ENCODE results near the gene INPP5B.
A peak's percentile ranks its signal among the peaks of the same experiment; 100 is the strongest.
"Not testable (repeated sequence)": the region's sequence is repeated elsewhere in the genome, so short reads cannot be mapped to it uniquely, and the experiment has no call there.

INPP5B gene

DNA sequence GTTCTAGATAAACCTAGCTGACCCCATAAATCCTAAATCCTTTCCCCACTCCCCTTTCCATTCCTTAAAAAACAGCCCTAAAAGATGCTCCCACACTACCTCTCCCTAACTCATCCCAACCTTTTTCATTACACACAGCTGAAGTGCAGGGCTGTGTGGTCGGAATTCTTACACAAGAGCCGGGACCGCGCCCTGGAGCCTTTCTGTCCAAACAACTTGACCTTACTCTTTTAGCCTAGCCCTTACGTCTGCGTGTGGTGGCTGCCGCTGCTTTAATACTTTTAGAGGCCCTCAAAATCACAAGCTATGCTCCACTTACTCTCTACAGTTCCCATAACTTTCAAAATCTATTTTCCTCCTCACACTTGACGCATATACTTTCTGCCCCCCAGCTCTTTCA lies 36.0 kb downstream of the INPP5B start:
- DNase-seq = not testable (repeated sequence)

DNA sequence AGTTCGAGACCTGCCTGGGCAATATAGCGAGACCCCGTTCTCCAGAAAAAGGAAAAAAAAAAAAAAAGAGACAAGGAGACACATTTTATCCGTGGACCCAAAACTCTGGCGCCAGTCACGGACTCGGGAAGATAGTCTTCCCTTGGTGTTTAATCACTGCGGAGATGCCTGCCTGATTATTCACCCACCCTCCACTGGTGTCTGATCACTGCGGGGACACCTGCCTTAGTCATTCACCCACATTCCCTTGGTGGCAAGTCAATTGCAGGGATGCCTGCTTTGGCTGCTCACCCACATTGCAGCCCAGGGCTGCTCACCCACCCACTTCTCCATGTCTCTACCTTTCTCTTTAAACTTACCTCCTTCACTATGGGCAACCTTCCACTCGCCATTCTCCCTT lies 38.3 kb downstream of the INPP5B start:
- DNase-seq = not testable (repeated sequence)

GRCh38 chr1:37907416-37908125 lies 39.3 kb downstream of the INPP5B start:
- not testable (repeated sequence) for DNase-seq

DNA sequence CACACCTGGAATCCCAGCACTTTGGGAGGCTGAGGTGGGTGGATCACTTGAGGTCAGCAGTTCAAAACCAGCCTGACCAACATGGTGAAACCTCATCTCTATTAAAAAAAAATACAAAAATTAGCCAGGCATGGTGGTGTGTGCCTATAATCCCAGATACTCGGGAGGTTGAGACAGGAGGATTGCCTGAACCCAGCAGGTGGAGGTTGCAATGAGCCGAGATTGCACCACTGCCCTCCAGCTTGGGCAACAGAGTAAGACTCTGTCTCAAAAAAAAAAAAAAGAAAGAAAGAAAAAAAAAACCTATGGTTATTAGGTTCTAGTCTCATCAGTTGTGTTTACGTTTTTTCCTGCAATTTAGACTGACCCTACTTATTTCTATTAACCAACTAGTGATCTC lies 40.3 kb downstream of the INPP5B start:
- not testable (repeated sequence) for DNase-seq

DNA sequence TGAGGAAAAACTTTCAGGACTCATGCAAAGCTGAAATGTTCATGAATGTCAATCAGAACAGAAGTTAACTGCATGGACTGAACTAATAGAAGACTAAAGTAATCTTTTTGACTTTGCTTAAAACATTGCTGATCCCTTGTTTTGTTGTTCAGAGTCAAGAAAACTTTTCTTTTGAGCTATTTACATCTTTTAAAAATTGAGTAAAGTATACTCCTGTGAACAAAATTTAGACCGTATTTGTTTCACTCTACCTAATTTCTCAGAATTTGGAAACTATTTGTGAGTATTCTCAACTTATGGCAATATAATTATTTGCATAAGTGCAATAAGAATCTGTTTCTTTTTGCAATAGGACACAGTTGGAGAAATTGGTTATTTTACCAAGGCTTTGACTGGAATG lies 41.1 kb downstream of the INPP5B start:
- DNase-seq = no peak

DNA sequence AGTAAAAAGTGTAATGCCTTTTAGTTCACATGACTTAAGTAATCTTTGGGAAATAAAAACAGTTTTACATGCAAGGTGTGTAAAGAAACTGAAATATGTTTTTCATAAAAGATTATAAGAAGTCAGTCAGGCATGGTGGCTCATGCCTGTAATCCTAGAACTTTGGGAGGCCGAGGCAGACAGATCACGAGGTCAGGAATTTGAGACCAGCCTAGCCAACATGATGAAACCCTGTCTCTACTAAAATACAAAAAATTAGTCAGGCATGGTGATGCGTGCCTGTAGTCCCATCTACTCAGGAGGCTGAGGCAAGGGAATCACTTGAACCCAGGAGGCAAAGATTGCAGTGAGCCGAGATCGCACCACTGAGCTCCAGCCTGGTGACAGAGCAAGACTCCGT lies 42.9 kb downstream of the INPP5B start:
- not testable (repeated sequence) for DNase-seq

- DNase-seq = no peak
Observed at GRCh38 chr1:37902983-37903382, 43.9 kb downstream of the INPP5B start.

DNA sequence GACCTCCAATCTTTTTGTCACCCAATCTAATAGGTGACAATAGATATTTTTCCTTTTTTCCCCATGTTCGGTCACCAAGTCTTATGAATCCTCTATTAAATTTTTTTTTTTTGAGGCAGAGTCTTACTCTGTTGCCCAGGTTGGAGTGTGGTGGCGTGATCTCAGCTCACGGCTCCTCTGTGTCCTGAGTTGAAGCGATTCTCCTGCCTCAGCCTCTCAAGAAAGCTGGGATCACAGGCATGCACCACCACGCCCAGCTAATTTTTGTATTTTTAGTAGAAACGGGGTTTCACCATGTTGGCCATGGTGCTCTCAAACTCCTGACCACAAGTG lies 45.0 kb downstream of the INPP5B start:
- DNase-seq = no peak

GRCh38 chr1:37901191-37901892 lies 45.5 kb downstream of the INPP5B start:
- no peak for DNase-seq

GRCh38 chr1:37897563-37897962 lies 49.3 kb downstream of the INPP5B start:
- DNase-seq = not testable (repeated sequence)

DNA sequence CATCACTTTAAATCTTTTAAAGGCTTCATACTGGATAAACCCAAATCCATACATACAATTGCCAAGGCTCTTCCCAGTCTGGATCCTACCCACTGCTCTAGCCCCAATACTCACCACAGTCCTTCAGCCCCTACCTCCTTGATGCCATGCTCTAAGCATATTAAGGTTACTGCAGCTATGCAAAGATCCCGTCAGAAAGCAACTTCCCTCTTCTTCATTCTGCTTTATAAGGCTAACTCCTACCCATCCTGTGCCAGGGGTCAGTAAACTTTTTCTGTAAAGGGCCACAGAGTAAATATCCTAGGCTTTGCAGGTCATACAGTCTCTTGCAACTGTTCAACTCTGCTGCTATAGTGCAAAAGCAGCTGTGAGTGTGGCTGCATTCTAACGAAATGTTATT lies 53.2 kb downstream of the INPP5B start:
- no peak for DNase-seq

DNA sequence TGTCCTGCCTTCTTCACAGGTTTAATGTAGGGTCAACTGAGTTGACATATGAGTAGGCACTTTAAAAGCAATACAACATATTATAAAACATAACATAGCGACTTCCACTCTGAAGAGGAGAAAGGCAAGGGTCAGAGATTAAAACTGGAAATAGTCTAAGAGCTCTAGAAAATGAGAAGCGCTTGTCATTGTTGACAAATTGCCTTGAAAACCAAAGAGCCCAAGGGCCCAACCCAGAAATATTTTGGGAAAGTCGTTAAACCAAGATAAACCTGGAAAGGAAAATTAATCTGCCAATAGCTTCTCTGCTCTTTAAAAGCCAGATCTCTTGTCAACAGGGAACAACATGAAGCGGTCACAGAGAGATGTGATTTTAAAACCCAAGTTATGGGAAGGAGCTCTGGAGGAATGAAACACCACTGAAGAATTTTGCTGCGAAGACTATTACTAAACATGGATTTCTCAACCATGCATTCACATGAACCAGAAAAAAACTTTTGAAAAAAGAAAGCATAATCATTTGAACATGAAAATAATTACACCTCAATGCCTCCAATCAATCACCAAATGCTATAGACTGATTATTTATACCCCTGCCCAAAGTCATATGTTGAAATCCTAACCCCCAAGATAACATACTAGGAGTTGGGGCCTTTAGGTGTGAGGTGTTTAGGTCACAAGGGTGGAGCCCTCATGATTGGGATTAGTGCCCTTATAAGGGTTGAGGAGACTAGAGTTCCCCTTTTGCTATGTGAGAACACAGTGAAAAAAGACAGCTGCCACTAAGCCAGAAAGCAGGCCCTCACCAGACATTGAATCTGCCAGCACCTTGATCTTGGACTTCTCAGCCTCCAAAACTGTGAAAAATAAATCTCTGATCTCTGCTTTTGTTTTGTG lies 54.5 kb downstream of the INPP5B start:
- no peak for DNase-seq

DNA sequence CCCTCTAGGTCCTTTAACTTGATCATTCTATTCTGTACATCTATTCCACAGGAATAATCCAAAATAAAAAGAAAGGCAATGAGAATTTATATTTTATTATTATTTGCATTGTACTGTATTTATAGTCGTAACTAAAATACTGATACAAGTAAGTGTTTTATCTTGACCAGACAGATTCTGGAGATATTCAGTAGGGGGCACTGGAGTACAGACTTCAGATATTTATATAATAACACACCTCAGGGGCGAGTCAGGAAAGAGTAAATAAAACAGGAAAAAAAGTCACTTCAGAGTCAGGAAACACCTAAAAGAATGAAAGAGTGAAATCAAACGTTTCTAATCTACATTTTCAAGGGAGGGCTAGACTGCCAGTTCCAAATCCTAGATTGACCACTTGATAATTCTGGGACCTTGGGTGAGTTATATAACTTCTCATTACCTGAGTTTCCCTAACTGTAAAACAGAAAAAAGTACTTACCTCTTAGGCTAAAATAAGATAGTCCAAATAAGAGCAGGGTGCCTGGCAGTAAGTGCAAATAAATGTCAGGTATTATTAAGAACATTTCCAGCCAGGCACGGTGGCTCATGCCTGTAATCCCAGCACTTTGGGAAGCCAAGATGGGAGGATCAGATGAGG lies 56.4 kb downstream of the INPP5B start:
- peak; percentile 57 for DNase-seq

- DNase-seq = no peak
Observed at GRCh38 chr1:37888022-37888700, 58.7 kb downstream of the INPP5B start.

DNA sequence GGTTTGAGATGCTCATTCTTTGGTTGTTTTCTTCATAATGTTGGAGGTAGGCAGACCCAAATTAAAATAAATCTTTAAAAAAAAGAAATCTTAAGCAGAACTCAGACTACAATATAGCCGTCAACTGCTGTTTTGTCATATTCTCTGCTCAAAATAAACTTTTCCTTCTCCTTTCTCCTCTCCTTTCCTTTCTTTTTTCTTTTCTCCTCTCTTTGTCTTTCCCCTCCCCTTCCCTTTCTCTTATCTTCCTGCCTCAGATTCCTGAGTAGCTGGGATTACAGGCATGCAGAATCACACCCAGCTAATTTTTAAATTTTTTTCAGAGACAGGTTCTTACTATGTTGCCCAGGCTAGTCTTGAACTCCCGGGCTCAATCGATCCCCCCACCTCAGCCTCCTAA lies 62.7 kb downstream of the INPP5B start:
- DNase-seq = no peak

DNA sequence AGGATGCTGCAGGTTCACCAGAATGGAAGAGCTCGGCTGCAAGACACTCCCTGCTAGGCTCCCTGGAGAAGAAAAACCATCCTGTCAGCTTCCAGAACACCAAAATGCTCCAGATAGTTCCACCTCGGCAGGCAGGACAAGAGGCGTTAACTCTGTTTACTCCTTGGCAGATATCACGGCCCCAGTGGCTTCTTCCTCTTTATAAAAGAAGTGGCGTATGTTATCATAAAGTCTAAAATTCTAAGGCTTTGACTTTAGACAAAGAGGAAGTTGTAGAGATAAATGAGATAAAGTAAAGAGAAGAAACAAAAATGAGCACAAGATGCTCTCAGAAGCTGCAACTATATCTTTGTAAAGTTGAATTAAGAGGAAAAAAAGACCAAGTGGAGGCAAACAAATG lies 63.2 kb downstream of the INPP5B start:
- DNase-seq = no peak

- no peak for DNase-seq
Observed at GRCh38 chr1:37879865-37880264, 67.0 kb downstream of the INPP5B start.

DNA sequence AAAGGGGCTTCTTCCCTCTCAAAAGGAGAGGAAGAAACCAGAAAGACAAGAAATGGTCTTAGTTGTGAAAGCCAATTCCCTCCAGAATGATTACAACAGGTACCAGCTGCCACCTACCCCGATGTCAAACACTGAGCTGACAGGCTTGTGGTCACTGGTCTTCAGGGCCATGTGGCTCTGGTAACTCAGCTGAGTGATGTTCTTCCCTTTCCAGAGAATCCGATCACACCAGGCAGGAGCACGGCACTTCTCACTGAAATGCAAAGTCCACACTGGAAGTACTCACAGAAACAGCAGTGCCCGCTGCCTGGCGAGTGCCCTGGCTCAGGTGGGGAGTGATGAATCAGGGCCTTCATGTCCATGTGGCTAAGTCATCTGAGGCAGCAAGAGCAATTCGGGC lies 68.8 kb downstream of the INPP5B start:
- no peak for DNase-seq

GRCh38 chr1:37875833-37876232 lies 71.0 kb downstream of the INPP5B start:
- DNase-seq = no peak

- DNase-seq = no peak
Observed at GRCh38 chr1:37872692-37873091, 74.2 kb downstream of the INPP5B start.

- no peak for DNase-seq
Observed at GRCh38 chr1:37868466-37868865, 78.4 kb downstream of the INPP5B start.

GRCh38 chr1:37867784-37868183 lies 79.1 kb downstream of the INPP5B start:
- DNase-seq = no peak

DNA sequence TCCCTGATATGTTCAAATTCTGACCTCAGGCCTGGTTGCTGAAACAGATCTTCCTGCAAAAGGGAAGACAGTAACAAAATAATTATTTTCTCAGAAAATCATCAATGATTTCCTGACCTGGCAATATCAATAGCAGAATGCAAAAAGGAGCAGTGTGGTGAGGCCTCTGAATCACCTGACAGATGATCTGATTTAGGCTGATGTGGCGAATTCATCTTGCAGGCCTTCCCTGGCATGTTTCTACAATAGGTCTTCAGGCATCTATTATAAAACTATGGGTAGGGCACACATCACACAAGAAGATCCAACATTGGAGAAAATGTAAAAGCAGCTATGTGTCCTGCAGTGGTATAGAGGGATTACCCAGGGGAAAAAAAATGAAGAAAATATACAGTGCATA lies 80.4 kb downstream of the INPP5B start:
- DNase-seq = no peak

All from CD4-positive, alpha-beta T cell treated with Interleukin-12 subunit alpha and Interleukin-12 subunit beta, for 1 hour (primary cell).